Measurements from ENCODE around the gene KIFC1.

KIFC1 gene

GRCh38 chr6:33412140-33413009 lies 20.8 kb downstream of the KIFC1 start:
- no peak for DNase-seq

GRCh38 chr6:33413241-33414120 lies 21.9 kb downstream of the KIFC1 start:
- DNase-seq: no peak

- DNase-seq: peak in 1 of 2 experiments; percentile 15
These were observed 23.1 kb downstream of the KIFC1 start for GRCh38 chr6:33414592-33415271.

GRCh38 chr6:33415831-33416230 lies 24.2 kb downstream of the KIFC1 start:
- DNase-seq: no peak

GRCh38 chr6:33416386-33417127 lies 24.9 kb downstream of the KIFC1 start:
- no peak for DNase-seq

GRCh38 chr6:33417128-33417902 lies 25.7 kb downstream of the KIFC1 start:
- DNase-seq: no peak

GRCh38 chr6:33417903-33418689 lies 26.5 kb downstream of the KIFC1 start, which contains the start of gene CUTA:
TSS of gene CUTA (minus strand) at chr6:33418107. CDS start at chr6:33418000, 107 bp downstream.
- peak; percentile 99 for DNase-seq

GRCh38 chr6:33418690-33419291 lies 27.2 kb downstream of the KIFC1 start:
- no peak for DNase-seq

- DNase-seq: no peak
These were observed 28.2 kb downstream of the KIFC1 start, which contains the start of gene SYNGAP1 for GRCh38 chr6:33419580-33420490. TSS of gene SYNGAP1 (plus strand) at chr6:33420065. CDS start at chr6:33420265, 200 bp downstream.

GRCh38 chr6:33420491-33421343 lies 29.1 kb downstream of the KIFC1 start:
- DNase-seq: no peak

GRCh38 chr6:33421344-33421643 lies 29.7 kb downstream of the KIFC1 start:
- no peak for DNase-seq

GRCh38 chr6:33423777-33424176 lies 32.2 kb downstream of the KIFC1 start:
- DNase-seq: no peak

- DNase-seq: no peak
These were observed 33.4 kb downstream of the KIFC1 start for GRCh38 chr6:33424855-33425667.

GRCh38 chr6:33425668-33426577 lies 34.3 kb downstream of the KIFC1 start:
- DNase-seq: peak; percentile 70 to 83

GRCh38 chr6:33426590-33427511 lies 35.2 kb downstream of the KIFC1 start:
- DNase-seq: no peak
